GM12801 (cell line): ENCODE data around the gene DYNLT4.

Source experiments
- CTCF ChIP-seq: IDR thresholded peaks from one replicate; pipeline ENCODE4 v1.5.1; 2011; ENCODE audit warnings: control low read depth; ENCODE audit not compliant: insufficient read length; ENCODE audit errors: extremely low read depth

Gene DYNLT4

GRCh38 chr1:44790968-44791801, 16.0 kb downstream of the DYNLT4 start:
- no peak for TF ChIP-seq CTCF

- TF ChIP-seq CTCF: no peak
Observed at GRCh38 chr1:44788120-44788860, 18.9 kb downstream of the DYNLT4 start, which contains the start of gene BEST4. TSS of gene BEST4 (minus strand) at chr1:44788170. CDS start at chr1:44787705, 465 bp downstream.

- no peak for TF ChIP-seq CTCF
Observed at GRCh38 chr1:44787506-44787905, 19.6 kb downstream of the DYNLT4 start.

- no peak for TF ChIP-seq CTCF
Observed at GRCh38 chr1:44786841-44787426, 20.2 kb downstream of the DYNLT4 start.

GRCh38 chr1:44786138-44786840, 20.9 kb downstream of the DYNLT4 start:
- peak; percentile 88 for TF ChIP-seq CTCF

GRCh38 chr1:44785501-44786137, 21.5 kb downstream of the DYNLT4 start:
- TF ChIP-seq CTCF: no peak
